Stimulated activated memory B cell treated with anti-CD40 and anti-IgM and Interleukin-4, amounts not matched to agents 10 μg/mL and 1 μg/mL and 100 μg/mL, for 72 hours (primary cell): Measurements from ENCODE around the gene DAPK2.

ENCODE experiments used
- ATAC-seq: fragments of 150-1000 bp; cut with Tn5 transposase; 2 replicates; pipeline ENCODE4 v1.10.0; 2021
- H3K27ac Mint-ChIP-seq: one replicate; pipeline ENCODE4 v1.8.0; 2022; ENCODE audit warnings: mild to moderate bottlenecking, mixed read lengths
- H3K27me3 Mint-ChIP-seq: one replicate; pipeline ENCODE4 v1.8.0; 2022; ENCODE audit warnings: mixed read lengths
- H3K36me3 Mint-ChIP-seq: one replicate; pipeline ENCODE4 v1.8.0; 2022; ENCODE audit warnings: mixed read lengths
- H3K4me1 Mint-ChIP-seq: one replicate; pipeline ENCODE4 v1.8.0; 2022; ENCODE audit warnings: mixed read lengths
- H3K4me3 Mint-ChIP-seq: one replicate; pipeline ENCODE4 v1.8.0; 2022; ENCODE audit warnings: mild to moderate bottlenecking, moderate library complexity, mixed read lengths
- H3K9me3 Mint-ChIP-seq: one replicate; pipeline ENCODE4 v1.8.0; 2022; ENCODE audit warnings: mixed read lengths

Gene DAPK2

GRCh38 chr15:64000183-64000951, 45.9 kb downstream of the DAPK2 start:
- no peaks in the 10 kb centered on the region for H3K27me3 Mint-ChIP-seq
- no peak overlapping the region for H3K4me3 Mint-ChIP-seq
- ATAC-seq = no peak
- H3K9me3 Mint-ChIP-seq = no peaks in the 10 kb centered on the region
- H3K4me1 Mint-ChIP-seq = peaks cover 62% of the 10 kb centered on the region
- peak overlapping the region; percentile 3 for H3K27ac Mint-ChIP-seq
- peaks cover 6% of the 10 kb centered on the region for H3K36me3 Mint-ChIP-seq

DNA sequence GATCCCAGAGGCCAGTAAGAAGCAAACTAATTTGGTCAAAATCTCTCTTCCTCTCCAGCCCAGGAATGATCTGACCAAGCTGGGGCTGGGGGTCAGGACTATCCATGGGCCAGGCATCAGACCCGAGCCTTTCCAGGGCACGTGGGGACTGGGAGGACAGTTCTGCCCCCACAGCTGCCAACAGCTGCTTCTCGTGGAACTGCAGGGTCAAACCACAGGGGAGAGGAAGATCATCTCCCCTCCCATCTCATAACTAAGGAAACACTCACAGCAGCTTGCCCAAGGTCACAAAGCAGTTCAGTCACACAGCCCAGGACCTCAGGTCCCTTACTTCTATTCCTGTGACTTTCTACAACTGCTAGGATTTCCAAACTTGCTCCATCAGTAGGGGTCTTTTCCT, 47.1 kb downstream of the DAPK2 start:
- no peak for ATAC-seq
- Mint-ChIP-seq H3K9me3 (no peaks in the 10 kb centered on the region), H3K4me3 (no peak overlapping the region), H3K4me1 (peaks cover 63% of the 10 kb centered on the region), H3K27ac (peak overlapping the region; percentile 3), H3K36me3 (peaks cover 5% of the 10 kb centered on the region), H3K27me3 (no peaks in the 10 kb centered on the region)

DNA sequence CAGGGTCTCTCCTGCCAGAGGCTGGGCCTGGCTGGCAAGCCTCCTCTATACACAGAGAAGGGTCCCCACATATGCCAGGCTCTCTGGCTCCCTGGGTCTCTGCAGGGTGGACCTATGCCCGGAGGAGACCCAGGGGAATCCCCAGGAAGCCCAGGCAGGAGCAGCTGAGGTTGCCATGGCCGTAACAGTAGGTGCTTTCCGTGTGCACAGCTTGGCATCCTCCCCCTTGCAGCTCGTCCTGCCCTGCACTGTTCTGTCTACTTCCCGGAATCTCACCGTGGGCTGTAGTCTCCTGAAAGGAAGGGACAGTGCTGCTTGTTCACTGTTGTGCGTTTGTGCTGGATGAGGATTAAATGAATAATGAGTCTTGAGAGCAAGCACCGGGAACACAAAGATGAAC, 47.8 kb downstream of the DAPK2 start:
- Mint-ChIP-seq H3K27me3 (no peaks in the 10 kb centered on the region), H3K27ac (peak overlapping the region; percentile 3), H3K4me3 (no peak overlapping the region), H3K4me1 (peaks cover 64% of the 10 kb centered on the region), H3K36me3 (no peaks in the 10 kb centered on the region), H3K9me3 (no peaks in the 10 kb centered on the region)
- peak; percentile 36 for ATAC-seq

DNA sequence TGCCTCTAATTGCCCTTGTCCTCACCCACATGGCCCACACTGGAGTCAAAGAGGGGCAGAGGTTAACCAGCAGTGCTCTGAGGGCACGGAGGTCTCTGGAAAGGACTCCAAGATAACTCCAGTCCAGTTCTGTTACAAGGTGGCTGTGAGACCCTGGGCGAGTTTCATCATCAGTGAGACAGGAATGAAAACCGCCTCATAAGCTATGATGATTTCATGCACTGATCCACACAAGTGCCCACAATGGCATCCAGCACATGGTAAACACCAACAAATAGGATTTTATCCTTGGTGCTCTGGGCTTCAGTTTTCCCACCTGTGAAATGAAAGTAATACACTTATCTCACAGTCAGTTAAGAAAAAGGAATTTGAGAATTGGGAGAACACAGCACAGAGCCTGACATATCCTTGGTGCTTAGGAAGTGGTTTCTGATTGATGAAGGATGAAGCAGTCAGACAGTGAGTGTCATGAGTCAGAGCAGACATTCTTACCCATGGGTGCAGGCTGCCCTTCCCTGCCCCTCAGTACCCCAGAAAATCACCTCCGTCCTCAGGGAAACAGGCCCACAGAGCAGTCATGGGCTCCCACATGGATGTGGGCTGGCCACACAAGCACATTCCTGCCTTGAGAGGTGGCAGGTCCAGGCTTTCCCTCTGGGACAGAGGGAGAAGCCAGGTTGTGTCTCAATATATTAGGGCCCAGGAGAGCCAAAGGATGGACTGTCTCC, 48.4 kb downstream of the DAPK2 start:
- peak overlapping the region; percentile 3 for H3K27ac Mint-ChIP-seq
- no peaks in the 10 kb centered on the region for H3K27me3 Mint-ChIP-seq
- no peak for ATAC-seq
- no peaks in the 10 kb centered on the region for H3K9me3 Mint-ChIP-seq
- H3K4me3 Mint-ChIP-seq = no peak overlapping the region
- no peaks in the 10 kb centered on the region for H3K36me3 Mint-ChIP-seq
- peaks cover 70% of the 10 kb centered on the region for H3K4me1 Mint-ChIP-seq

DNA sequence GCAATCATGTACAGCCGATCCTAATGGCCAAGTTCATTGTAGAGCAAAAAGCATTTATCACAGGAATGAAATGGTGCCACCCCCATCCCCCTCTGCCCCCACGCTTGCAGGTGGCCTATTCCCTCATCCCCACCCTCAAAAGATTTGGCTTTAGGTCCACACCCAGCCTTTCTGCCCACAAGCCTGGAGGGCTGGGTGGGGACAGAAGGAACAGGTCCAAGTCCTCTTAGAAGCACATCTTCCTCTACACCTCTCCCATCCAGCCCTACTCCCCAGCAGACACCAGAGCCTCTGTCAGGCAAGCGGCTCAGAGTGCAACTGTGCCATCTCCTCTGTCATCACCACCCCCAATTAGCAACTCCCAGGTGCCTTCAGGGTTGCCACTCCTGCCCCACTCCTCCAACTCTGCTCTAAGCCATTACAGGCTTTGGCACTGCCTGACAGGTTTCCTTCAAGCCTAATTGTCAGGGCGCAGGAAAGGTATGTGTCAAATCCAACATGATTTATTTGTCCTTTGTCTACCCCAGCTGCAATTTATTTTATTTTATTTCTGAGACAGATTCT, 49.4 kb downstream of the DAPK2 start:
- Mint-ChIP-seq H3K4me3 (no peak overlapping the region), H3K27ac (no peak overlapping the region), H3K36me3 (no peaks in the 10 kb centered on the region), H3K27me3 (no peaks in the 10 kb centered on the region), H3K4me1 (peaks cover 79% of the 10 kb centered on the region), H3K9me3 (no peaks in the 10 kb centered on the region)
- ATAC-seq = no peak

- Mint-ChIP-seq H3K27ac (peak overlapping the region; percentile 6), H3K36me3 (no peaks in the 10 kb centered on the region), H3K9me3 (no peaks in the 10 kb centered on the region), H3K4me1 (peaks cover 79% of the 10 kb centered on the region), H3K27me3 (no peaks in the 10 kb centered on the region), H3K4me3 (no peak overlapping the region)
- ATAC-seq = no peak
Measured at GRCh38 chr15:63995789-63996188, 50.5 kb downstream of the DAPK2 start.

DNA sequence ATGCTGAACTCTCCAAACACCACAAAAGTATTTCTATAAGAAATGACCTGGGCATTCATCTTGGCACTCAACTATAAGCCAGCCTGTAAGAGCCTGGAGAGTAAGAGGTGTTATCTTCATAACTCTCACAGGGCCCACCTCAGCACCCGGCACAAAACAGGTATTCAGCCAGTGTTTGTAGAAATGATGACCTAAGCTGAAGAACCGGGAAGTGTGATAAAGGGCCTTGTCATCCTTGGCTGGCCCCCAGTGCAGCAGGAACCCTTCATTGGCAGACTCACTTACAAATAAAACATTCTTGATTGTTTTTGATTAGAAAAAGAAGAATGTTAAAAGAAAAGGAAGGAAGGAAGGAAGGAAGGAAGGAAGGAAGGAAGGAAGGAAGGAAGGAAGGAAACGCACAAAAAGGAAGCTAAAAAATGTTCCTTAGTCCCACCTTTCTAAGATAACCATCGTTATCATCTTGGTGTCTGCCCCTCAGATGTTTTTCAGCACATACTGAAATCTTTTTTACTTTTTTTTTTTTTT, 52.1 kb downstream of the DAPK2 start:
- no peak for ATAC-seq
- Mint-ChIP-seq H3K4me1 (peaks cover 76% of the 10 kb centered on the region), H3K27ac (peak overlapping the region; percentile 62), H3K27me3 (no peaks in the 10 kb centered on the region), H3K36me3 (no peaks in the 10 kb centered on the region), H3K9me3 (no peaks in the 10 kb centered on the region), H3K4me3 (no peak overlapping the region)

GRCh38 chr15:63992300-63992699, 54.0 kb downstream of the DAPK2 start:
- H3K4me3 Mint-ChIP-seq = no peak overlapping the region
- peaks cover 76% of the 10 kb centered on the region for H3K4me1 Mint-ChIP-seq
- H3K27ac Mint-ChIP-seq = peak overlapping the region; percentile 62
- H3K9me3 Mint-ChIP-seq = no peaks in the 10 kb centered on the region
- H3K36me3 Mint-ChIP-seq = no peaks in the 10 kb centered on the region
- ATAC-seq = peak; percentile 48
- no peaks in the 10 kb centered on the region for H3K27me3 Mint-ChIP-seq

DNA sequence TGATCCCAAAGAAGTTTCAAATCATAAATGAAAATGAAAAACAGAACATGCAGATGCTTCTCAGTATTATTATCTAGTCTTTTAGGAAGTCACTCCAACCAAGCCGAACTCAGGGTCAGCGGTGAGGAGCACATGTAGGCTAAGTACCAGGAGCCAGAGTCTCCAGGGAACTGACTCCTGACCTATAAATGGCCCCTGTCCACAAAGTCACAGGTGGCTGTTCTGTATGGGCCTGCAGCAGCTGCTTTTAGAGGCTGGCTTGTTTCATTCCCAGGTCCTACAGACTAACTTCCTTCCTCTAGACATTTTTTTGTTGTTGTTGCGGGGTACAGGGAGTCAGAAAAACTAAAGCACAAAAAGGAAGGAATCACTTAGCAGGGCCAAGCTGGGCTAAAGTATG, 54.6 kb downstream of the DAPK2 start:
- H3K4me1 Mint-ChIP-seq = peaks cover 77% of the 10 kb centered on the region
- H3K9me3 Mint-ChIP-seq = no peaks in the 10 kb centered on the region
- peak overlapping the region; percentile 62 for H3K27ac Mint-ChIP-seq
- no peak for ATAC-seq
- no peaks in the 10 kb centered on the region for H3K36me3 Mint-ChIP-seq
- no peak overlapping the region for H3K4me3 Mint-ChIP-seq
- no peaks in the 10 kb centered on the region for H3K27me3 Mint-ChIP-seq

DNA sequence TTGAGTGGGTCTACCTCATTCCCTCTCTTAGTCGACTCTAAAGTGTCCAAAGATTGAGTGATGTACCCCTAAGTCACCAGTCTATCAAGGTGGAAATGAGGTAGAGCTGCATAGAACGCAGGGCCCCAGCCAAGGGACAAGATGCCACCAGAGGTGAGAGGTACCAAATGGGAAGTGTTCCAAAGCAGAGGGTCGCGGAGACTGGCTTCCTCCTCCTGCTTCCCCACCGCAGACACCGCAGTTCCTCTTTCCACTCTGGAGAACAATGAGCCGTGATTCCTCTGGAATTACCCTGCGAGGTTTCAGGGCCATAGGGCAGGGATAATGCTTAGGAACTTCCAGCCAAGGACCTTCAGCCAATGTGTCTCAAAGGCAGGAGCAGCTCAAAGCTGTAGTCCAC, 55.8 kb downstream of the DAPK2 start:
- H3K27me3 Mint-ChIP-seq = no peaks in the 10 kb centered on the region
- H3K36me3 Mint-ChIP-seq = no peaks in the 10 kb centered on the region
- peak overlapping the region; percentile 62 for H3K27ac Mint-ChIP-seq
- H3K4me3 Mint-ChIP-seq = no peak overlapping the region
- H3K9me3 Mint-ChIP-seq = no peaks in the 10 kb centered on the region
- no peak for ATAC-seq
- H3K4me1 Mint-ChIP-seq = peaks cover 76% of the 10 kb centered on the region

DNA sequence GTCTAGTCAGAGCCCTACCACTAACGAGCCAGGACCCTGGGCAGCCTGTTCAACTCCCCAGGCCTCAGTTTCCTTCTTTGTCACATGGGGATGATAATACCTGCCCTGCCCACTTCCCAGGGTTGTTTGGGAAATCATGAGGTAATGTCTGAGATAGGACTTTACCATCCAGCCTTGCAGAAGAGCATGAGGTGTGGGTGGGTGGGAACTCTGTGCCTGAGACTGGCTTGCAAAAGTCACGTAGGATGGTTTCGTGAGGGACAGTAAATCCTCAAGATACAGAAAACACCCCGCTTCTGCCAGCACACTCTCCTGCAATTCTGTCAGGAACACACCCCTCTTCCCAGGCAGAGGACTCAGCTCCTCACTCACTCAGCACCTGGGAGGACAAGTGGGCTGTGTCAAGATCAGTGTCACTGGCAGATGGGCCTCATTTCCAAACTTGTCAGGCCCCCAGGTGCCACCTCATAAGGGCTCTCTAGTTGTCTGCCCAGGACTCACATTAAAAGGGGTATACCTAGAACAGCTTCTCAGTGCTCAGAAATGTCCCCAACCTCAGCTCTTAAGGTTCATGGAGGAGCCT, 58.4 kb downstream of the DAPK2 start:
- Mint-ChIP-seq H3K27me3 (no peaks in the 10 kb centered on the region), H3K36me3 (peaks cover 6% of the 10 kb centered on the region), H3K4me3 (no peak overlapping the region), H3K27ac (peak overlapping the region; percentile 90), H3K9me3 (no peaks in the 10 kb centered on the region), H3K4me1 (peaks cover 68% of the 10 kb centered on the region)
- ATAC-seq = no peak

DNA sequence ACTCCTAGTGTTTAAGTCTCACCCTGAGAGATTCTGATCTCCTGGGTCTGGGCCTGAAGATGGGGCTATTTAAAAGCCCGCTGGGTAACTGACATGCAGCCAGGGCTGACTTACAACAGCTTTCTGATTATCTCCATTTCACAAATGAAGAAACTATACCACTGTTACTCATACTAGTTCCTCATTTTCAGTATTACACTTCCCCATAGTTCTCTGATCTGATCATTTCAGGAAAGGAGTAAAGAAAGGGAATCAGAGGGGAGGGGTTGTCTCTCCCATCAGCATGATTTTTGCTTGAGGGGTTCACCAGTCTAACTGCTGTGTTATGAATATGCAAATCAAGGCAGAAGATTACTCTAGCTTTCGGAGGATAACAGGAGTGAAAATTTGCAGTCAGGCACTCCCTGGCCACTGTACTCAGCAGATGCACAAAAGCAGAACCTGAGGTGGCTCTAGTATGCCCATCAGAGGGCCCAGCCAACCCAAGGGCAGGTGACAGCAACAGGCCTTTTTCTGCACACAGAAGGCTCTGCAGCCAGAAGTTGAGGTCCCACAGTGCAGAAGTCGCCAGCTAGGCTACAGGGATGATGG, 59.4 kb downstream of the DAPK2 start:
- ATAC-seq = peak; percentile 94
- Mint-ChIP-seq H3K36me3 (peaks cover 6% of the 10 kb centered on the region), H3K4me1 (peaks cover 65% of the 10 kb centered on the region), H3K27ac (peak overlapping the region; percentile 90), H3K27me3 (no peaks in the 10 kb centered on the region), H3K4me3 (peak overlapping the region; percentile 19), H3K9me3 (no peaks in the 10 kb centered on the region)

DNA sequence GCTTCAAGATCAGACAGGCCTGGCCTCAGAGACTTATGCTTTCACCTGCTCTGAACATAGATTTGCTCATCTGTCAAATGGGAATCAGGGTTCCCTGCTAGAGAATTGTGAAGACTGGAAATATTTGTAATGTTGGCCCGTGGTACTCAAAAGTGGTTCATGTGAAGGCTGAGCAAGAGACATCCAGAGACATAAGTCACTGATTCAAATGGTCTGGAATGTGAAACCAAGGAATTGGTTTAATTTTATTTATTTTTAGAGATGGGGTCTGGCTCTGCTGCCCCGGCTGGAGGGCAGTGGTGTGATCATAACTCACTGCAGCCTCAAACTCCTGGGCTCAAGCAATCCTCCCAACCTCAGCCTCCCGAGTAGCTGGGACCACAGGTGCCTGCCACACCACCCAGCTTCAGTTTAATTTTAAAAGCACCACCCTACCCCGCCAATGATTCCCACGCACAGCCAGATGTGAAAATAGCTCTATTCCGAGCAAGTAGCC, 60.1 kb downstream of the DAPK2 start:
- peaks cover 58% of the 10 kb centered on the region for H3K4me1 Mint-ChIP-seq
- no peaks in the 10 kb centered on the region for H3K27me3 Mint-ChIP-seq
- H3K9me3 Mint-ChIP-seq = no peaks in the 10 kb centered on the region
- H3K4me3 Mint-ChIP-seq = no peak overlapping the region
- ATAC-seq = no peak
- H3K27ac Mint-ChIP-seq = peak overlapping the region; percentile 90
- peaks cover 6% of the 10 kb centered on the region for H3K36me3 Mint-ChIP-seq

- Mint-ChIP-seq H3K27me3 (no peaks in the 10 kb centered on the region), H3K4me1 (peaks cover 51% of the 10 kb centered on the region), H3K4me3 (no peak overlapping the region), H3K27ac (peak overlapping the region; percentile 90), H3K36me3 (peaks cover 9% of the 10 kb centered on the region), H3K9me3 (no peaks in the 10 kb centered on the region)
- no peak for ATAC-seq
Measured at GRCh38 chr15:63985221-63986184, 60.8 kb downstream of the DAPK2 start.
